HG02610 (cell line): Measurements from ENCODE around the gene UBN1.
"Not testable (repeated sequence)": the region's sequence is repeated elsewhere in the genome, so short reads cannot be mapped to it uniquely, and the experiment has no call there.

Experiments used
- ATAC-seq: cut with Tn5 transposase; IDR thresholded peaks from one replicate; pipeline ENCODE4 v1.9.1; 2021; ENCODE audit warnings: mild to moderate bottlenecking, moderate library complexity; ENCODE audit not compliant: unreplicated experiment

The UBN1 gene

GRCh38 chr16:4882633-4883285, 35.5 kb downstream of the UBN1 start:
- no peak for ATAC-seq

- no peak for ATAC-seq
These were observed 36.2 kb downstream of the UBN1 start for GRCh38 chr16:4883501-4883900.

GRCh38 chr16:4884209-4884608, 36.9 kb downstream of the UBN1 start:
- no peak for ATAC-seq

GRCh38 chr16:4884972-4885874, 37.9 kb downstream of the UBN1 start:
- ATAC-seq: no peak

- ATAC-seq: no peak
These were observed 38.9 kb downstream of the UBN1 start for GRCh38 chr16:4886151-4886550.

- no peak for ATAC-seq
These were observed 41.3 kb downstream of the UBN1 start for GRCh38 chr16:4888428-4889135.

GRCh38 chr16:4890026-4890425, 42.7 kb downstream of the UBN1 start:
- ATAC-seq: no peak

GRCh38 chr16:4890686-4891085, 43.4 kb downstream of the UBN1 start:
- no peak for ATAC-seq

- no peak for ATAC-seq
These were observed 44.0 kb downstream of the UBN1 start for GRCh38 chr16:4891097-4891885.

GRCh38 chr16:4891886-4892216, 44.6 kb downstream of the UBN1 start:
- no peak for ATAC-seq

GRCh38 chr16:4892361-4893102, 45.3 kb downstream of the UBN1 start:
- ATAC-seq: no peak

GRCh38 chr16:4893103-4893862, 46.0 kb downstream of the UBN1 start:
- ATAC-seq: no peak

GRCh38 chr16:4894276-4895150, 47.2 kb downstream of the UBN1 start:
- no peak for ATAC-seq

- no peak for ATAC-seq
These were observed 48.1 kb downstream of the UBN1 start for GRCh38 chr16:4895366-4895765.

- ATAC-seq: not testable (repeated sequence)
These were observed 49.5 kb downstream of the UBN1 start for GRCh38 chr16:4896761-4897160.

- no peak for ATAC-seq
These were observed 50.0 kb downstream of the UBN1 start for GRCh38 chr16:4897328-4897727.

- ATAC-seq: no peak
These were observed 51.7 kb downstream of the UBN1 start for GRCh38 chr16:4898811-4899473.

- no peak for ATAC-seq
These were observed 52.2 kb downstream of the UBN1 start for GRCh38 chr16:4899474-4899846.
